Neural crest cell (in vitro differentiated cells): ENCODE data around the gene ATCAY. TPM values are rescaled to one million over a fixed set of nuclear protein-coding genes. Genes with fewer than 3 reads are reported as not detected.
A peak's percentile ranks its signal among the peaks of the same experiment; 100 is the strongest.

ENCODE experiments used
- DNase-seq: peaks from one replicate; pipeline ENCODE4 v3.0.0; 2021; ENCODE audit warnings: low read depth, mixed read lengths, low spot score
- H3K27ac Mint-ChIP-seq: one replicate; pipeline ENCODE4 v1.8.0; 2021; ENCODE audit warnings: mild to moderate bottlenecking, mixed read lengths; ENCODE audit not compliant: unreplicated experiment
- H3K27me3 Mint-ChIP-seq: 2 replicates; pipeline ENCODE4 v1.8.0; 2021; ENCODE audit warnings: low read depth, mild to moderate bottlenecking, mixed read lengths
- H3K36me3 Mint-ChIP-seq: 2 replicates; pipeline ENCODE4 v1.8.0; 2021; ENCODE audit warnings: low read depth, mild to moderate bottlenecking, mixed read lengths
- H3K4me1 Mint-ChIP-seq: 2 replicates; pipeline ENCODE4 v1.8.0; 2021; ENCODE audit warnings: mixed read lengths
- H3K4me3 Mint-ChIP-seq: one replicate; pipeline ENCODE4 v1.8.0; 2021; ENCODE audit warnings: mild to moderate bottlenecking, mixed read lengths
- H3K9me3 Mint-ChIP-seq: 2 replicates; pipeline ENCODE4 v1.8.0; 2021; ENCODE audit warnings: mixed read lengths
- total RNA-seq: library from RNA; stranded (reverse); gene quantifications from 2 replicates; pipeline ENCODE4 v1.2.1, GENCODE V29; 2021
- TF ChIP-seq, protein P1 (sequence below): fragments of 200-600 bp; sonication (generic); conservative IDR thresholded peaks from 2 replicates; pipeline ENCODE4 v1.5.0; 2021; ENCODE audit warnings: antibody characterized with exemption, mild to moderate bottlenecking

The ATCAY gene
- total RNA-seq, 1 donor from 2014 or later: 14.2 TPM

DNA sequence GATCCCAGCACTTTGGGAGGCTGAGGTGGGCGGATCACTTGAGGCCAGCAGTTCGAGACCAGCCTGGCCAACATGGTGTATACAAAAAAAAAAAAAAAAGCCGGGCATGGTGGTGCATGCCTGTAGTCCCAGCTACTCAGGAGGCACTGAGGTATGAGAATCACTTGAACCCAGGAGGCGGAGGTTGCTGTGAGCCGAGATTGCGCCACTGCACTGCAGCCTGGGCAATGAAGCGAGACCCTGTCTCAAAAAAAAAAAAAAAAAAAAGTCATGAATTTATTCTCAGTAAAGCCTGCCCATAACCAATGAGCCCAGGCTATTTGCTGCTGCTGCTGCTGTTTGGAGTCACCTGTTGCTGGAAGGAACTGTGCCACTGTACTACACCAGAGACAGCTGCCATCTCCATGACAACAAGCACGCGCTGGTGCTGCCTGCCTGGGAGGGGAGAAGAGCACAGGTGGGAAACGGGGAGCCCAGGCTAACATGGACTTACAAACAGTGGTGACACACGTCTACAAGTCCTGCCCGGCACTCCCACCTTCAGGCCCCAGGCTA is 23.0 kb upstream of the ATCAY start:
- Mint-ChIP-seq H3K36me3 (no peaks in the 10 kb centered on the region), H3K27ac (no peak overlapping the region)
- TF ChIP-seq, protein P1, sequence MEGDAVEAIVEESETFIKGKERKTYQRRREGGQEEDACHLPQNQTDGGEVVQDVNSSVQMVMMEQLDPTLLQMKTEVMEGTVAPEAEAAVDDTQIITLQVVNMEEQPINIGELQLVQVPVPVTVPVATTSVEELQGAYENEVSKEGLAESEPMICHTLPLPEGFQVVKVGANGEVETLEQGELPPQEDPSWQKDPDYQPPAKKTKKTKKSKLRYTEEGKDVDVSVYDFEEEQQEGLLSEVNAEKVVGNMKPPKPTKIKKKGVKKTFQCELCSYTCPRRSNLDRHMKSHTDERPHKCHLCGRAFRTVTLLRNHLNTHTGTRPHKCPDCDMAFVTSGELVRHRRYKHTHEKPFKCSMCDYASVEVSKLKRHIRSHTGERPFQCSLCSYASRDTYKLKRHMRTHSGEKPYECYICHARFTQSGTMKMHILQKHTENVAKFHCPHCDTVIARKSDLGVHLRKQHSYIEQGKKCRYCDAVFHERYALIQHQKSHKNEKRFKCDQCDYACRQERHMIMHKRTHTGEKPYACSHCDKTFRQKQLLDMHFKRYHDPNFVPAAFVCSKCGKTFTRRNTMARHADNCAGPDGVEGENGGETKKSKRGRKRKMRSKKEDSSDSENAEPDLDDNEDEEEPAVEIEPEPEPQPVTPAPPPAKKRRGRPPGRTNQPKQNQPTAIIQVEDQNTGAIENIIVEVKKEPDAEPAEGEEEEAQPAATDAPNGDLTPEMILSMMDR: no peak

DNA sequence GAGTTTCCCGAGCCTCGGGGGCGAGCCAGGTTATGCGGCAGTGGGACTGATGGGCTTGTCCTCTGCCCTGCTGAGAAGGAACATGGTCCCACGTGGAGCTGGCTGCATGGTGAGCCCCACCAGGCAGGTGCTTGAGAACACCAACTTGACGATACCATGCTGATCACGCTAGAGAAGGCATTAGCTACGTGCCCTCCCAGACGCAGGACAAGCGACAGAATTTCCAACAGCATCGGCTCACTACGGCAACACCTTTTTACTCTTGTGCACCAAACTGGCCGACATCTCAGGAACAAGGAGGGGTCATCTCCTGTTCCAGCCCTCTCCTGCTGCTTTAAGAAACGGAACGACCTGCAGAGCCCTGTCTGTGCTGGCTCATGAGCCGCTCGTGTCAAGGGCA is 20.0 kb upstream of the ATCAY start:
- Mint-ChIP-seq H3K4me3 (no peak overlapping the region), H3K9me3 (no peaks in the 10 kb centered on the region), H3K27ac (no peak overlapping the region), H3K36me3 (no peaks in the 10 kb centered on the region), H3K27me3 (peaks cover 2% of the 10 kb centered on the region), H3K4me1 (no peaks in the 10 kb centered on the region)
- no peak for DNase-seq
- TF ChIP-seq, protein P1: no peak

More for the DNA sequence above, 23.0 kb upstream of the ATCAY start:
- no peak for DNase-seq
- Mint-ChIP-seq H3K4me1 (no peaks in the 10 kb centered on the region), H3K4me3 (no peak overlapping the region), H3K27me3 (no peaks in the 10 kb centered on the region), H3K9me3 (no peaks in the 10 kb centered on the region)

DNA sequence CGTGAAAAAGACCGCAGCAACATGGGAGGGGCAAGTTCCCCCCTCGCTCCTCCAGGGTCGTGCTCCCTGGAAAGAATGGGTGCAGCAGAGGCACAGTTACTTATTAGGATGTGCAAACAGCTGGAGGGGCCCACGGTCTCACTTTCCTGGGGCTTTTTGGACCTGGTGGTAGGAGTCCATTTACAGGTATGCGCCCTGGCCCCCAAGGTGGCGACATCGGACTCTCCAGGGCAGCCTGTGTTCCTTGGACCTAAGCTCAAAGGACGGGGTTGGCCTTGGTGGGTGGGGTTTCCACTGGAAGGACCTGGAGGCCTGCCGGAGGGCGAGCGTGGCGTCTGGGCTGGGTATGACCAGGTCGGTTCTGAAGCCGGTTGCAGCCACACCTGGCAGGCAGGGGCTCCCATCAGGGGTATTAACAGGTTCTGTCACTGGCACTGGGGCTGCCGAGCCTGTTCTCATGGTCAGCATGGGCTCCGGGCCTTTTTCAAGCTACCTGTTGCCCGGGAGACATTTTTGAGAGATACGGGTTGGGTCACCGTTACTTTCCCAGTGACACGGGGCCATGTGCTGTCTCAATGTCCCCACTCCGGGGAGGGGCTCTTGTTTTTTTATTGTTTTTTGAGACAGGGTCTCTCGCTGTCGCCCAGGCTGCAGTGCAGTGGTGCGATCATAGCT is 17.5 kb upstream of the ATCAY start:
- Mint-ChIP-seq H3K4me3 (no peak overlapping the region), H3K9me3 (no peaks in the 10 kb centered on the region), H3K4me1 (no peaks in the 10 kb centered on the region), H3K36me3 (no peaks in the 10 kb centered on the region), H3K27me3 (peaks cover 22% of the 10 kb centered on the region), H3K27ac (no peak overlapping the region)
- no peak for DNase-seq
- TF ChIP-seq, protein P1: no peak

DNA sequence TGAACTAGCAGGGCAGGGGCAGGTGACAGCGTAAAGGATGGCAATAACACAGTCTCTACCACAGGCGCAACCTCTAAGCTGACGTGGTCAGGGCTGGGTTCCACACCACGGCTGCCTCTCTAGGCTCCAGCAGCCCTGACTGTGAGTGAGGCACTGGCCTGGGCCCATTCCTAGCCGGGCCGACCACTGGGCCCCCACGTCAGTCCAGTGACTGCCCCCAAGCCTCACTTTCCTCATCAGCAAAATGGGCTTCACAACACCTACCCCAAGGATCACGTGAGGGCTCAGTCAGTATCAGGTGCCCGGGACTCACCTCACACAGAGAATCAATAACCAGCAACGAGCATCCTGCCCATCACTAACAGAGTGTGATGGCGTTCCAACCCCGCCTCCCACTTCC is 16.8 kb upstream of the ATCAY start:
- Mint-ChIP-seq H3K27me3 (peaks cover 26% of the 10 kb centered on the region), H3K36me3 (no peaks in the 10 kb centered on the region), H3K4me1 (no peaks in the 10 kb centered on the region), H3K27ac (no peak overlapping the region), H3K9me3 (no peaks in the 10 kb centered on the region), H3K4me3 (no peak overlapping the region)
- TF ChIP-seq, protein P1: no peak
- DNase-seq: no peak

DNA sequence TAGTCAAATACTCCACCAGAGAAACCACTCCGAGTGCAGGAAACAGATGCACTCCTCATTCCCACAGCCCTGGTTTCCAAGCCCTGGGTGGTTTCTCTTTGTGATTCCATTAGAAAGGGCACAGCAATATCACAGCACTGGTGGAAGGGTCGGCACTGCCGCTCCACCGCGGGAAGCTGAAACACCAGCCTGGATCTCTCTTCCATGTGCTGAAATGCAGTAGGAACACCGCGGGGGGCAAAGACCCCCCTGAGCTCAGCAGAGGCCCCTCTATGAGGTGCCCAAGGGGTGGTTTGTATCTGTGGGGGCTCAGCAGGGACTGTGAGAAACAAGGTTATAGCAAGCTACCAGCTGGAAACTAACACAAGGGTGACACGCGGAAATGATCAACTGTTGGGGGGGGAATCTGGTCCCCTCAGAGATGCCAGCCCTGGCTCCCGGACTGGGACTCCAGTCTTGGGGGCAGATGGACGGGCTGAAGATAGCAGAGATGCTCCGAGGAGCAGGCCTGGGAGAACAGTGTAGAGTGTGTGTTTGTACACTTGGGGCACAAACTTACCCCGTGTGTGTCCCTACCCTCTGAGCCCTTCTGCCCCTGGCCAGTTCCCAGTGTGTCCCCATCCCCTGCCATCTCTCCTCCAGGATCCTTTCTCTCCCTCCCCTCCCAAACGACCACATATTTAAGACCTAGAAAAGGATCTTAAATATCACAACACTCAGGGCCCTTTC is 13.4 kb upstream of the ATCAY start:
- H3K9me3 Mint-ChIP-seq: peaks cover 5% of the 10 kb centered on the region
- H3K27ac Mint-ChIP-seq: no peak overlapping the region
- peaks cover 58% of the 10 kb centered on the region for H3K27me3 Mint-ChIP-seq
- H3K36me3 Mint-ChIP-seq: peaks cover 5% of the 10 kb centered on the region
- H3K4me1 Mint-ChIP-seq: peaks cover 3% of the 10 kb centered on the region
- TF ChIP-seq, protein P1: no peak
- DNase-seq: no peak
- peak overlapping the region; percentile 12 for H3K4me3 Mint-ChIP-seq
